Measurements from ENCODE around the gene SORCS3. TPM values are rescaled to one million over a fixed set of nuclear protein-coding genes. Genes with fewer than 3 reads are reported as not detected.
"Not testable (repeated sequence)": the region's sequence is repeated elsewhere in the genome, so short reads cannot be mapped to it uniquely, and the experiment has no call there.

The SORCS3 gene
- total RNA-seq, 1 experiment from 2014 or later: not detected

DNA sequence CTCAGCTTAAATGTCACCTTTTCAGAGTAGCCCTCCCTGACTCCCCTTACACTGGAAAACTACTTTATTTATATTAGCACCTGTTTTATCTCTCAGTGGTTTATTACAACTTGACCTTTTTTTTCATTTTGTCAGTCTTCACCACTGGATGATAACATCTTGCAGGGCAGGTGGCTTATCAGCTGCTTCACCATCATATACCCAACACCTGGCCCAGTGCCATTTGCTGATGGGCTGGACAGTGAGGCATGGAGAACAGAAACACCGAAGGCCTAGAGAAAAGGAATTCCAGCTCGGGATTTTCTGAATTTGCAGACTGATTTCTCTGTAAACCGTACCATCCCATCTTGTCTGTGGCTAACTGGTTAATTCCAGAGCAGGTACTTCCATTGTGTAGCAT, 48.5 kb downstream of the SORCS3 start:
- no peak for DNase-seq (ENCODE audit: low spot score)

DNA sequence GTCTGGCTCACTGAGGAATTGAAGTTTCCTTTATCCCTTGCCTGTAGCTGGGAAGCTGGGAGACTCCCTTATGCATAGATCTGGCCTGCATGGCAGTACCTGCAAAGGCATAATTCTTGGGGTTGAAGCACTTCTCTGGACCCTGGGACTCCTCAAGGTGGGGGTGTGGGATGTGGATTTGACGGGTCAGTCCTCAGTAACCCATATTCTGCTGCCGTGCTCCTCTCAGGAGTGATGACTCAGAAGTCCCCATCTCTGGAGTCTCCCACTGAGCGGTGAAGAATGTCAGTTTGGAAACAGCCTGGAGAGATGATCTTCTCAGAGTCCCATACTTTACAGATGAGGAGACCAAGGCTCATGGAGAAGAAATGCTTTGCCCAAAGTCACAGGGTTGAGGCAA, 49.0 kb downstream of the SORCS3 start:
- DNase-seq (ENCODE audit: low spot score): no peak

DNA sequence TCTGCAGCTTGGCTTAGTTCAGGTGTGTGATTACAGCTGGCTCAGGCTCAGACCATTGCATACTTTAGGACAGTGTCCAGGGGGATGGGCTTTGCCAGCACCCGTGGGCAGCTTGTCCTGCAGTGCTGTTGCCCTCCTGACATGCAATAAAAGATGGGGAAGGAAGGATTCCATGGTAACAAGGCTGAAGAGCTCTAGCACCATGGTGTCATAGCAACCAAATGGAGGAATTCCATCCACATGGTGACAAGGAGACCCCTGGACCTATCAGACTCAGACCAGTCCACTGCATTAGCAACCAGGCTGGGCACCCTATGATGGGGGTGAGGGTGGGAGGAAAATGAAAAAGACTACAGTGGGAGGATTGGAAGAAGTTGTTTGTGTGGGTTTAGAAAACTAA, 49.9 kb downstream of the SORCS3 start:
- DNase-seq (ENCODE audit: low spot score): no peak

DNA sequence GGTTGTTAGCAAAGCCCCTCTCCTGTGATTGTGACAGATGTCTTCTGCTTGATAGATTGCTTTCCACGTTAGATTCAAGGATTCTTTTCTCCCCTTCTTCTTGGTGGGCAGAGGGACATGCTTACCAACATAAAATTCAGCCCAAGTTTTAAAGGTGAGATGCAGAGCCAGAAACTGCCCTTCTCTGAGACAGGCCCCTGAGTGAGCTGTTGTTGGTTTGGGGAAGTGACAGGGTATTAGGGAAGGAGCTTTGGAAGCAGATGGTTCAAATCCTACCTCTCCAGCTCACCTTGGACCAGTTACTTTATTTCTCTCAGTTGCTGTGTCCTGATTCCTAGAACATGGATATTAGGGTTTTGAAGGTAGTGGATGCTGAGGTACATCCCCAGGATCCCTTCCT, 53.0 kb downstream of the SORCS3 start:
- DNase-seq (ENCODE audit: low spot score): no peak

DNA sequence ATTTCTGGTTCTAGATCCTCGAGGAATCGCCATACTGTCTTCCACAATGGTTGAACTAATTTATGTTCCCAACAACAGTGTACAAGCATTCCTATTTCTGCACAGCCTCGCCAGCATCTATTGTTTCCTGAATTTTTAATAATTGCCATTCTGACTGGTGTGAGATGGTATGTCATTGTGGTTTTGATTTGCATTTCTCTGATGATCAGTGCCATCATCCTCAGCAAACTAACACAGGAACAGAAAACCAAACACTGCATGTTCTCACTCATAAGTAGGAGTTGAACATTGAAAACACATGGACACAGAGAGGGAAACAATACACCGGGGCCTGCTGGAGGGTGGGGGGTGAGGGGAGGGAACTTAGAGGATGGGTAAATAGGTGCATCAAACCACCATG, 62.2 kb downstream of the SORCS3 start:
- DNase-seq (ENCODE audit: low spot score): not testable (repeated sequence)

DNA sequence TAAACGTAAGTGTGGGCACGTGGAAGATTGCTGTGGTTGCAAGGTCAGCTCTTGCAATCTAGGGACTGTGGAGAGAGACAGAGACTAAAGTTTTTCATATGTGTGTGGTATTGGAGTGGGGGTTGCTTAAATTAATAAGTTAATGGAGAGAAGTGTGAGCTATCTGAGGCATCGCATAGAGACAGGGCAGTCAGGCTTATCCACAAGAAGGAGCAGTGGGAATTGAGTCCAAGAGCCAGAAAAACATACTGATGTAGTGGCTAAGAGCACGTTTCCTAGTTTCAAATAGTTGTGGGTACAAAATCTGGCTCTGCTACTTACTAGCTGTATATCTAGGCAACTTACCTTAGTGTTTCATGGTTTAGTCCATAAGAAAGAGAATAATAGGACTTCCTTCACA, 65.8 kb downstream of the SORCS3 start:
- no peak for DNase-seq (ENCODE audit: low spot score)

DNA sequence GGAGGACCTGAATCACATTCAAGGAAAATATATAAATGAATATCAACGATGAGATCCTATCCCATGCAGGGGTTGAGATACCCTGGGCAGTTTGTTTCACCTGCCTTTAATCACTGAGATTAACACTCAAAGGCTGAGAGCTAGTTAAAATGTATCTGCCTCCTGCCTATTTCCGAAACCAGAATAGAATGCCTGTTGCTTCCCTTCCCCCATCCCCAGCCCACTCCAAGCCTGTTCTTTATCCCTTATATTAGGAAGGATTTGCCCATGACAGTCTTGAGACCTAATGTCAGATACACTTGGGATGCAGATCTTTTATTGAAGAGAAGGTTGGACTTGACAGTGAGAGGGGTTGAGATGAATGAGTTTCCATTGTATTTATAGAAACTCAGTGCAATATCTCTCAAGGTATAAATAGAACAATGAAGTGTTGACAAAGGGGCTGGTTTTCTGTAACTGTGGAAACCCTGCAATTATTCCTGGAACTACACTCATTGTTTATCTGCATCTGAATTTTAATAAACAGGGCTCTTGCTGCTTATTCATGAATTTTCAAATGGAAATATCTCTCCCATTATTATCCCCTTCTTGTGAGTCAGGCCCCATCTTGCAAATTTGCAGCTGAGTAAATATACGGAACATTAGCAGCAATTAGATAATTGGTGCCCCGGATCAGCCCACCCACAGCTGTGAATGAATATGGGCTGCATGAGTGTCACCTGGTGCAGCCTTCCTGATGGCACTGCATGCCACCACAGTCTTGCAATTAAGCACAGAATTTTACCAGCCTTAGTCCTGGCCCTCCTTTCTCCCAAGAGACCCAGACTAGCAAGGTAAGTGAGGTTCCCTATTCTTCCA, 66.7 kb downstream of the SORCS3 start:
- DNase-seq (ENCODE audit: low spot score): no peak

DNA sequence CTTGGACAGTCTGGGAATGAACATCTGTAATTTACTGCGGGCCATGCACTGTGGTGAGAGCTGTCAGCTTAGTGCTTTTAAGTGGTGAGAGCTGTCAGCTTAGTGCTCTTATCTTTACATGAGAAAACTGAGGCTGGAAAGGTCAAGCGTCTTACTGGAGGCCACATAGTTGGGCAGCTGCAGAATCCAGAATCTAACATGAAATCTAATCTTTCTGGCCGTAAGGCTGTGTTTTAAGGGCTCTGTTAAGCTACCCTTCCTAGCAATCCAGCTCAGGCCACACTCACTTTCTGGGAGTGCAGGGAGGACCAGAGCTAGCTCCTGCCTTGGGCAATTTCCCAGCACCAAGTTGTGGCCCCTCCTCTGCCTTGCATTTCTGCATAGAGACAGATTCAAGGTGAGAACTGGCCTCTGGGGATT, 70.2 kb downstream of the SORCS3 start:
- DNase-seq (ENCODE audit: low spot score): no peak

DNA sequence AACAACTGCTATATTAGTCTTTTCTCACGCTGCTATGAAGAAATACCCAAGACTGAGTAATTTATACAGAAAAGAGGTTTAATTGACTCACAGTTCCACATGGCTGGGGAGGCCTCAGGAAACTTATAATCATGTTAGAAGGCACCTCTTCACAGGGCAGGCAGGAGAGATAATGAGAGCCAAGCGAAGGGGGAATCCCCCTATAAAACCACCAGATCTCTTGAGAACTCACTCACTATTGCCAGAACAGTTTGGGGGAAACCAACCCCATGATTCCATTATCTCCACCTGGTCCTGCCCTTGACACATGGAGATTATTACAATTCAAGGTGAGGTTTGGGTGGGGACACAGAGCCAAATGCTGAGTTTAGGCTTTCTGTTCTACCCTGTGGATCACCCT, 89.5 kb downstream of the SORCS3 start:
- not testable (repeated sequence) for DNase-seq (ENCODE audit: low spot score)

DNA sequence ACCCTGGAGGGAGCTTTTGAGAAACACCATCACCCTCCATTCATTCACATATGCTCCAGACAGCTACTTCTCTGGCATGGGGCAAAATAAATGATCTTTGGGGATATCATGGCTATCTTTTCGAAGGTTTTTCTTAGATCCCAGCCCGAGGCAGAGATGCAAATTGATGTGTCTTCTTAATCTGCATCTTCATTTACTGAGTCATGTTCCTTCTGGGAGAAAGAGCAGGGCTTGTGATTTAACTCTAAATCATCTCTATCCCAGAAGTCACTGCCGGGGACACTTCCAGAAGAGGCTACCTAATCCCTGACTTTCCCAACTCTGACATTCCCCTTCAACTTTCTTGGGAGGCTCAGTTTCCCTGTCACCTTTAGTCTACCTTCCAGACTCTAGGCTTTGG, 90.1 kb downstream of the SORCS3 start:
- DNase-seq (ENCODE audit: low spot score): no peak

DNA sequence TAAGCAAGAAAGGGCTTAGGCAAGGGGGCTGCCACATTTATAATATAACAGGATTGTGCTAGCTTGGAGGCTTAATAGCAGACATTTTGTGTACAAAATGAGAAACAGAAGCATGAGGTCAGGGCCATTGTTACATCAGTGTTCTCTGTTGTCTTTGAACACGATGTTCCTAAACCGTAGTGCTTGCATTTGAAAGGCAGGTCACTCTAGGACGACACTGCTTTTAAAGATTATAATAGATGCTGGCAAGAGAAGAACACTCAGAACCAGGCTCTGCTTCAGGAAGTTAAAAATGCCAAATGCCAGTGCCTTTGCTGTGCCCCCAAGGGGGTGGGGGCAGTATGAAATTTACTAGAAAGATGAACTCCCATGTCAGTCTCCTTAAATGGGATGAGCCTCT, 91.1 kb downstream of the SORCS3 start:
- no peak for DNase-seq (ENCODE audit: low spot score)

DNA sequence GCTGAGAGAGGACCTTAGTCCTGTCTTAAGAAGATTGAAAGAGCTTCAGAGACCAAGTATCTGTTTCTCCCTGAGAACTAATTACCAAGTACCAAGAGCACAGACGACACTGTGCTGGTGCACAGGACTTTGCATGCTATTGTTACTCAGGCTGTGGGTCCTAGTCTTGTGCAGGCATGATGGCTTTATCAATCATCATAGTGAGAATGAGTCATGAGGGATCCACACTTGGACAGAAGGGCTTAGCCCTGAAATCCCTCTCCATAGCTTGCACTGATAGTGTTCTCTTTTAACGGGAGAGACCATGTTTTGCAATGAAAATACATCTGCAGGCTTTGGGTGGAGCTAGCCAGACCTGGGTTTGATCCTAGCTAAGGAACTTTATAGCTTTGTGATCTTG, 93.3 kb downstream of the SORCS3 start:
- DNase-seq (ENCODE audit: low spot score): no peak

DNA sequence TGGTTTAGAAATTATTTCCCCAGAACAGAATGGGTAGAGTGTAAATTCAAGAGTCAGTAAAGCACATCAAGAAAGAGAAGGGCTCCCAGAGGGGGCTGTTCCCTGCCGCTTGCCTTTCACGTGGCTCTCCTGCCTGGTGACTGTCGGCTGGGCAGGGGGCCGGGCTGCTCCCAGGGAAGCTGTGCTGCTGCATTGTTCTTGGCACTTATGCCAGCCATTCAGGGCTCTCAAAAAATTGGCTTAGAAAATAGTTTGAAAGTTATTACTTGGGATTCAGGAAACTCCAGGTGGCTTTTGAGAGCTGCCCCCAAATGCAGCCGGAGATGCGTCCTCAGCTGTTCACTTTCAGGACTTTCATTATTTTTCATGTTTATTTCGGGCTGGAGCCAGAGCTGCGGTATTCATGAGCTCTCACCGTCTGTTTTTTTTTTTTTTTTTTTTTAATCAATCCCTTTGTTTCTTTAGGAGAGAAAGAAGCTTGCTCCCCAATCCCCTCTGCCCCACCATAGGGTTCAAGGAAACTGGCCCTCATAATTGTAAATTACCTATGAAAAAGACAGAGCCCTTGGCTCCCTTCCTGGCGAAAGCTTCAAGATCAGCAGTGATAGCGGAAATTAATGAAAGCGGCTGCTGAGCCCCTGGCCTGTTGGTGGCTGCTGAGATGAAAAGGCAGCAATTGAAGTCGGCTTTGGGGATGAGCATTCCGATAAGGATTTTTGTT, 94.1 kb downstream of the SORCS3 start:
- no peak for DNase-seq (ENCODE audit: low spot score)

DNA sequence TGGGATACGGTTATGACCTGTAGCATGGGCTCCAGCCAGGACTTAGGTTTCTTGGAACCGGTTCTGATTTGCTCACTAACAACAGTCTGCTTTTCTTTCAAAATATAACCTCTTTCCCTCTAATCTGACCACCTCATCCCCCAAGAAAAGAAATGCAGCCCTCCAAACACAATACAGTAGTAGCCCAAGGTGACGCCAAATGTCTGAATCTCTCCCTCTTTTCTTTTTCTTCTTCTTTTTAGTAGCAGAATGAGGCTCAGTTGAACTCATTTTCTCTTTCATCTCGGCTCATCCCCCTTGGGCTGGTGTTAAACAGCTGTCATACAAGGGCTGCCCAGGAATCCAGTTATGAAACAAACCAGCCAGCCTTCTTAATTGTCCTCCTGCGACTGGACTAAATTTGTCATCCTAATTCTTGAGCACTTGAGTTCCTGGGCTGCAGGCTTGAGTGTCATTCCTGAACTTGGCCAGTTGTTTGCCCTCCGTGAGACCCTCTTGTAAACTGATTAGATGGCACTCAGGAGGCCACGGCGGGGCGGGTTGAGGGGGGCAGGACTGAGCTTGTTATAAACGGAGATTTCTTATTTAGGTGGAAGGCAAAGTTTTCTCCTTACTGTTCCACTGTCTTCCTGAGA, 94.8 kb downstream of the SORCS3 start:
- DNase-seq (ENCODE audit: low spot score): no peak

DNA sequence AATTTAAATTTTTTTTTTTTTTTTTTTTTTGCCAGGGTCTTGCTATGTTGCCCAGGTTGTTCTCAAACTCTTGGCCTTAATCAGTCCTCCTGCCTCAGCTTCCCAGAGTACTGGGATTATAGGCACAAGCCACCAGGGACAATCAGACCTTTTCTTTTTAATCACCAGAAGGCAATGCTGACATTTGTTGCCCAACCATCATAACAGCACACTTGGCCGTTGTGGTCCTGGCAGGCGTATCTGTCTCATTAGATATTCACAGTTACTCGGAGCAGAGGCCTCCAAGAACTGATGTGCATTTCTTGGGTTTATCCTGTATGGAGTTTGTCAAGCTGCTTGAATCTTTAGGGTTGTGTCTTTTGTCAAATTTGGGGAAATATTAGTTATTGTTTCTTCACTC, 100.0 kb downstream of the SORCS3 start:
- DNase-seq (ENCODE audit: low spot score): no peak

DNA sequence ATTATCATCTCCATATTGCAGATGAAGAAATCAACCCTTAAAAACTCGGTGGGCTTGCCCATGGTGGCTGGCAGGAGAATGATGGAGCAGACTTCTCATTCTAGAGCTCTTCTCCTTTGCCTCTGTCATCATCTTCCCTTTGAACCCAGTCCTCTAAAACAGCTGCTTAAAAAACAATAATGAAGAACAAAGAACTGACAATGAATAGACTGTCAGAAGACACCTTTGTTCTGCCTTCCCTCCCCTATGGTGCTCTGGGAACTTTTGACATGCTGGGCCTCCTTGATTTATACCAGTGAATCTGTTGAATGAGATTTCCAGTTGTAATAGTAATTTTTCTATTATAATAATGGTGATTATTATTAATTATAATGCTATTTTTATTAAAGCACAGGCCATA, 103.0 kb downstream of the SORCS3 start:
- DNase-seq (ENCODE audit: low spot score): no peak

DNA sequence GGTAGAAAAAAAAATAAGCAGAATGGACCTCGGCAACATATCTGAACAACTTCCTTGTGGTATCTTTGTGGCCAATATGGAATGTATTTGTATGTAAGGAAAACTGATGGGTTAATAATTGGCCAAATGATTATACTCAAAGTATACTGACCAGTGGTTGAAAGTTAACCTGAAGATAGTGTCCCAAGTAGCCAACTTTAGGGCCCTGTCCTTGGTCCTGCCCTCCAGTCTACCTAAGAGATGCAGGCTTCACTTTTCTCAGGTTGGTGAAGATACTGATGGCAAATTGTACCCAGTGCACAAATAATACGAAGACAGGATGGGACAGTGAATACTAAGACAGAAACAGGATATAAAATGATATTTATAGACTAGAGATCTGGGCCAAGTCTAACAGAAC, 109.2 kb downstream of the SORCS3 start:
- DNase-seq (ENCODE audit: low spot score): no peak

DNA sequence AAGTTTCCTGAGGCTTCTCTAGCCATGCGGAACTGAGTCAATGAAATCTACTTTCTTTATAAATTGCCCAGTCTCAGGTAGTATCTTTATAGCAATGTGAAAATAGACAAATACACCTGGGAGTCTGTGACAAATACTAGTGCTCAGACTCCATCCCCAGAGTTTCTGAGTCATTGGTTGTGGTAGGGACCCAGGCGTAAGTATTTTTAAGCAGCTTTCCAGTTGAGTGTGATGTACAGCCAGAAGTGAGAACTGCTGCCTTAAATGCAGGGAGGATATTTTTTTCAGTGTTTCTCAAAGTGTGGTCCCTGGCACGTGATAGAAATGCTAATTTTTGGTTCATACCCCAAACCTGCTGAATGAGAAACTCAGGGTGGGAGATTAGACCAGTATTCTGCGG, 121.7 kb downstream of the SORCS3 start:
- no peak for DNase-seq (ENCODE audit: low spot score)

DNA sequence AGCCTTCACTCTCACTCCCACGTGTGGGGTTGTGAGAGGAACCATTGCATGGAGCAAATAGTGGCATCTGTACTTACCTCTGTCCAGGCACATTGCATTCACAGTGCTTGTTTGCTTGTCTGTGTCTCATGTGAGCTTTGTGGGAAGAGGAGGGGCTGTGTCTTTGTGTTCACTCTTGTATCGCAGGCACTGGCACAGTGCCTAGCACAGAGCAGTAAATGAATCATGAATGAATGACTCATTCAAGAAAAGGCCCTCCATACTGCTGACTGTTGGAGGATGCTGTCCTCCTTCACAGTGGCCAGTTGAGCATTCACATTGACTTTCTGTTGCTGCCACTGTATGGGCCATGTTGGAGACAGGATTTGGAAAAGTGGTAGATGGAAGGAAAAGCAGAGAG, 125.3 kb downstream of the SORCS3 start:
- no peak for DNase-seq (ENCODE audit: low spot score)

DNA sequence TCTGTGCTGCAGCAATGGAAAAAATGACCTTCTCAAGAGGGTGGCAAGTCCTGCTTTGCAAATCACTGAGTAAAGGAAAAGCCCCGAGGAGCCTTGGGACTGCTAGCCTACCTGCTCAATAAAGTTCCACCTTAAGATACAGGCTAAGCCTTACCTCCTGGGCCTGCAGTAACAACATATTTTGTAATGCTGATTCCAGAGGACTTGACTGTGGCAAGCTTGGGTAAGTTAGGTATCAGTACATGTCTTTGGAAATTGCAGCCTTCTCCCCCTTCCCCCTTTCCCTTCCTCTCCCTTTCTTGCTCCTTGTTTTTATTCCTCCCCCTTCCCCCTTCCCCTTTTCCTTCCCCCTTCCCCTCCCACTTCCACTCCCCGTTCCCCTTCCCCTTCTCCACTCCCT, 126.2 kb downstream of the SORCS3 start:
- no peak for DNase-seq (ENCODE audit: low spot score)

DNA sequence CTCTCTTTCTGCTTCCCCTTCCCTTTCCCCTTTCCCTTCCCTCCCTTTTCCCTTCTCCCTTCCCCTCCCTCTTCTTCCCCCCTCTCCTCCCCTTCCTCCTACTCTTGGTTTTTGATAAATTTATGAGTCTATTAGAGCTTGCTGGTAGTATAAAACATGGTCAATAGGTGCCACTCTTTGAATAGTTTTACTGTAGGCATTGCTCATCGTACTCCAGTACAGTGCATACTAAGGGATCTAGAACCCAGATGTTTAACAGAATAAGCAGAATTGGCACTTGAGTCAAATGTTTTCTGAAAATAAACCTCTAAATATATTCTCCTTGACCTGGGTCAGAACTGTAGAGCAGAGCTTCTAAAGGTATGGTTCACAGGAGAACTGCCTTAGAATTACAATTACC, 126.7 kb downstream of the SORCS3 start:
- DNase-seq (ENCODE audit: low spot score): no peak

DNA sequence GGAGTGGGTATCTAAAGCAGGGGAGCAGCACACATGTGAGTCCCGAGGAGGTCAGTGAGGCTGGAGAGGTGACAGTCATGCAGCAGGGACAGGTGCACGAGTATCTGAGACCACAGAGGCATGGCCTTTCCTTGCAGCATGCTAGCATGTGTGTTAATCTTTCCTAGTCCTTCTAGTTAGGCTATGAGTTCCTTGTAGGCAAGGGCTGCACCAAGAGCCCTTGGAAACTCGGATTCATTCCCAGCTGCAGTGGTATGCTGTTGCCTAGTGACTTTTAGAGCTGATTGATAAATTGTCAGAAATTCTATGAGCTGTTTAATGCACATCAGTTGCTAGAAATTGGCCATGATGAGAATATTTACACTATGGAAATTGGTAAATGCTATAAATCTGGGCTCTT, 132.0 kb downstream of the SORCS3 start:
- DNase-seq (ENCODE audit: low spot score): no peak

DNA sequence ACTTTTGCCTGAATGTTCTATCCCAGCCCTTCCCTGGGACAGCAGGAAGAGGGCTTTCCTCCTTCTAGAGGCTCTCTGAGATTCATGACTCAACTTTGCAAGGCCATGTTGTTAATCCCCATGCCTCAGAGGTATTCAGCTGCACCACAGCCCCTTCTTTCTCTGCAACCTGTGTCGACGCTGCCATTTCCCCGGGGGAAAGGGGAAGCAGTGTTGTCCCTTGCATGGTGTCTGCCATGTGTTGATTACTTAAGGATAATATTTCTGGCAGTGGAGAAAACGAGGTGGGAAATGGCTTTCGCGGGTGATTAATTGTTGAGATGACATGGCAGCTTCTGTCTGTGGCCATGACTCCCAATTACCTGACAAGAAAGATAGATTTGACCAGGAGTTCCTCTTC, 133.1 kb downstream of the SORCS3 start:
- no peak for DNase-seq (ENCODE audit: low spot score)

Data from HT-29 (cell line).